Activated CD4-positive, alpha-beta T cell treated with anti-CD3 and anti-CD28 coated beads, Interleukin-2, amount 10 ng/mL, durations not matched to agents 24 days and 14 days (primary cell): ENCODE results near the gene PHF3. TPM values are rescaled to one million over a fixed set of nuclear protein-coding genes. Genes with fewer than 3 reads are reported as not detected.
"Not testable (repeated sequence)": the region's sequence is repeated elsewhere in the genome, so short reads cannot be mapped to it uniquely, and the experiment has no call there.

Experiments used
- DNase-seq: peaks from one replicate; pipeline ENCODE4 v3.0.0; 2022
- H3K27ac Mint-ChIP-seq: one replicate; pipeline ENCODE4 v1.8.0; 2022; ENCODE audit warnings: mild to moderate bottlenecking, mixed read lengths
- H3K27me3 Mint-ChIP-seq: one replicate; pipeline ENCODE4 v1.8.0; 2022; ENCODE audit warnings: mixed read lengths
- H3K36me3 Mint-ChIP-seq: one replicate; pipeline ENCODE4 v1.8.0; 2022; ENCODE audit warnings: low read depth, mild to moderate bottlenecking, mixed read lengths
- H3K4me1 Mint-ChIP-seq: one replicate; pipeline ENCODE4 v1.8.0; 2021; ENCODE audit warnings: mixed read lengths
- H3K4me3 Mint-ChIP-seq: one replicate; pipeline ENCODE4 v1.8.0; 2022; ENCODE audit warnings: mild to moderate bottlenecking, moderate library complexity, mixed read lengths
- H3K9me3 Mint-ChIP-seq: one replicate; pipeline ENCODE4 v1.8.0; 2021; ENCODE audit warnings: mixed read lengths
- intact Hi-C: fragments of 100-400 bp; cut with micrococcal nuclease; formaldehyde crosslinking; loops from one replicate; pipeline ENCODE4 v1.15.1; 2023
- total RNA-seq: library from RNA; stranded (reverse); gene quantifications from 2 replicates; pipeline ENCODE4 v1.2.3, GENCODE V29; 2022

Gene PHF3
- total RNA-seq, 1 donor from 2014 or later = 39.1 TPM

DNA sequence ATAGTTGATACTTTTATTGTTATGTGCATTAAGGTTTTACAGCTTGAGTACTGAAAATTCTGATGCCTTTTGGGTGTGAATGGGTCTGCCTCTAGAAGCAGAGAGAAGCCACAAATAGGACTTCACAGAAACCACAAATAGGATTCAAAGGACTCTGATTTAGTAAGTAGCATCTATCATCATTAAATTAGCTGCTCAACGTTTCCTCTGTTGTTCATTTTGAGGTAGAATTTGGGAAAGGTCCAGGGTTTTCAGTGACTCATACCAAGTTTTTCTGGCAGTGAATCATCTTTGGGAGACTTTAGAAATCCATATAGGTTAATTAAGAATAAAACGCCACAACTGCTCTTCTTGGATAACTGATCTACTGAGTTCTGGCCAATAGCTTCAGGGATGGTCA lies 105.1 kb downstream of the PHF3 start:
- no peaks in the 10 kb centered on the region for H3K36me3 Mint-ChIP-seq
- DNase-seq = no peak
- H3K27ac Mint-ChIP-seq = no peak overlapping the region
- H3K27me3 Mint-ChIP-seq = no peaks in the 10 kb centered on the region
- H3K4me1 Mint-ChIP-seq = no peaks in the 10 kb centered on the region
- intact Hi-C loops = no loop called here
- no peak overlapping the region for H3K4me3 Mint-ChIP-seq
- peaks cover under 1% of the 10 kb centered on the region for H3K9me3 Mint-ChIP-seq

DNA sequence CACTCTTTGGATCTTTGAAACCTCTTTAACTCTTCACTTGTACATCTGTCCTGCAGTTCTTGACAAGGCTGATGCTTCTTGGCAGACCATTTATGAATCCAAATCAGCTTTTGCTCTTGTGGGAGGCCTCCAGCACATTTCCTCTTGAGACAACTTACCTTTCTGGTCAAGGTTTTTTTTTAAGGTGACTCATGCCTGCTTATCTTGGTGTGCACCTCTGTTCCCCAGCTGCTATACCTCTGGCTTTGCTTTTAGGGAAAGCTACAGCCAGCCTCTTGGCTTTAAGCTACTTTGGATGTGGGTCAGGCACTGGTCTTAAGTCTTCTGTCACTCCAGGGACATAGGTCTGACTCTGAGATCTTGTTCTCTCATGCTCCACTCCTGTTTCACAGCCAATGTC lies 106.5 kb downstream of the PHF3 start:
- Mint-ChIP-seq H3K4me3 (no peak overlapping the region), H3K27ac (no peak overlapping the region), H3K9me3 (no peaks in the 10 kb centered on the region)

DNA sequence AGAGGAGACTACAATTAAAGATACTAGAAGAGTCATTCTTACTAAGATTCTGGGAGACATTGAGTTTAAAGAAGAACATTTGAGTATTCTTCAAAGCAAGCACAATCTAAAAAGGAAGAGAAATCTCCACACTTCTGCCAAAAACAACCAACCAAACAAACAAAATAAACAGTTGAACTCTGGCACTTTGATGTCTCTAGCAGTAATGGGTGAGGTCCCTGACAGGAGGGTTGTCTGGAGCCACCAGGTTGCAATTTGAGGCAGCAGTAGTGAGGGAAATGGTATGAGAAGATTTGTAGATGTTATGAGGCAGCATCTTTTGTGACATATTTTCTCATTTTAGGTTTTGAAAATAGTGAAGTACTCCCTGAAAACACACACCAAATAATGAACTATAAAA lies 108.1 kb downstream of the PHF3 start:
- Mint-ChIP-seq H3K27ac (no peak overlapping the region), H3K27me3 (peaks cover 2% of the 10 kb centered on the region), H3K9me3 (peaks cover 3% of the 10 kb centered on the region), H3K36me3 (no peaks in the 10 kb centered on the region), H3K4me3 (no peak overlapping the region), H3K4me1 (no peaks in the 10 kb centered on the region)
- intact Hi-C loops = no loop called here
- no peak for DNase-seq

More for the DNA sequence above, 106.5 kb downstream of the PHF3 start:
- intact Hi-C loops = no loop called here
- no peak for DNase-seq
- Mint-ChIP-seq H3K4me1 (no peaks in the 10 kb centered on the region), H3K27me3 (peaks cover 2% of the 10 kb centered on the region), H3K36me3 (no peaks in the 10 kb centered on the region)

DNA sequence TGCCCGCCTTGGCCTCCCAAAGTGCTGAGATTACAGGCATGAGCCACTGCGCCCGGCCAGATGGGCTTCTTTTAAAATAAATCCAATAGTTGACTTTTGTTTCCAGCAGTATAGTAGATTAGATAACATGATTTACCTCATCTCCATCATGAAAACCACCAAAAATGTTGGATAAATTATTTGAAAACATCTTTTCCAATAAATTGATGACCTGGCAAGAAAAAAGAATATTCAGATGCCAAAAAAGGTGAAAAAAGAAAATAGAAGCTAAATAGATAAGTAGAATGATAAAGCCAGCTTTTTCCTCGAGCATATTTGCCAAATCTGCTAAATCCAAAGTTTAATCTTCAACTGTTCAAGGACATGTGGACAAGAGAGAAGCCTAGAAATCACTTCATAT lies 109.2 kb downstream of the PHF3 start:
- intact Hi-C loops = no loop called here
- Mint-ChIP-seq H3K4me1 (no peaks in the 10 kb centered on the region), H3K27me3 (peaks cover 2% of the 10 kb centered on the region), H3K36me3 (no peaks in the 10 kb centered on the region), H3K4me3 (no peak overlapping the region), H3K27ac (no peak overlapping the region), H3K9me3 (peaks cover 3% of the 10 kb centered on the region)
- no peak for DNase-seq

DNA sequence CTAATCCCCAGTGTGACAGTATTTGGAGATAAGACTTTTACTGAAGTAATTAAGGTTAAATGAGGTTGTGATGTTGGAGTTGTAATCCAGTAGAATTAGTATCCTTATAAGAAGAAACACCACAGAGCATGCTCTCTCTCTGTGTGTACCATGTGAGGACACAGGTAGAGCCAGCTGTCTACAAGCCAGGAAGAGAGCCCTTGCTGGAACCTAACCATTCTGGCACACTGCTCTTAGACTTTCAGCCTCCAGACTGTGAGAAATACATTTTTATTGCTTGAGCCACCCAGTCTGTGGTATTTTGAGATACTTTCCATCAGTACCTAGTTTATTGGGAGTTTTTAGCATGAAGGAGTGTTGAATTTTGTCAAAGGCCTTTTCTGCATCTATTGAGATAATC lies 110.2 kb downstream of the PHF3 start:
- no peak overlapping the region for H3K4me3 Mint-ChIP-seq
- intact Hi-C loops = no loop called here

DNA sequence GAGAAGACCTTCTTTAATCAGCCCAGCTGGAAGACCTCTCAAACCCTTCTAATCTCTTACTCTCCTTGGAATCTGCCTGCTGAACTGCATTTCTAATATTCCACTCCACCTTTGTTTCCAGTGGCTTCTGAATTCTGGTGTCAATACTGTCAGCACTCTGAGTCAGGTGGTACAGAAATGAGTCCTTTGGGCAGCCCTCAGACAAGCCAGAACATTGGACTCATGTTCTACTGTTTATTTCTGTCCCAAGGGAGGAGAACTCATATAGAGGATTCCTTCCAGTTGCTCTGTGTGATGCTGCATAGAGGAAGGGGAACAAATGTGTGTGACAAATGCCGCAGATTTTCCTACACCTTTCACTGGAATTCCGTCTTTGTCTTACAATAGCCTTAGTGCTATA lies 114.8 kb downstream of the PHF3 start:
- Mint-ChIP-seq H3K27me3 (peaks cover 2% of the 10 kb centered on the region), H3K36me3 (no peaks in the 10 kb centered on the region), H3K27ac (no peak overlapping the region), H3K4me3 (no peak overlapping the region), H3K9me3 (peaks cover 3% of the 10 kb centered on the region), H3K4me1 (no peaks in the 10 kb centered on the region)
- intact Hi-C loops = no loop called here
- no peak for DNase-seq

More for the DNA sequence above, 110.2 kb downstream of the PHF3 start:
- Mint-ChIP-seq H3K27me3 (peaks cover 2% of the 10 kb centered on the region), H3K27ac (no peak overlapping the region), H3K9me3 (peaks cover 3% of the 10 kb centered on the region), H3K36me3 (no peaks in the 10 kb centered on the region), H3K4me1 (no peaks in the 10 kb centered on the region)
- no peak for DNase-seq

DNA sequence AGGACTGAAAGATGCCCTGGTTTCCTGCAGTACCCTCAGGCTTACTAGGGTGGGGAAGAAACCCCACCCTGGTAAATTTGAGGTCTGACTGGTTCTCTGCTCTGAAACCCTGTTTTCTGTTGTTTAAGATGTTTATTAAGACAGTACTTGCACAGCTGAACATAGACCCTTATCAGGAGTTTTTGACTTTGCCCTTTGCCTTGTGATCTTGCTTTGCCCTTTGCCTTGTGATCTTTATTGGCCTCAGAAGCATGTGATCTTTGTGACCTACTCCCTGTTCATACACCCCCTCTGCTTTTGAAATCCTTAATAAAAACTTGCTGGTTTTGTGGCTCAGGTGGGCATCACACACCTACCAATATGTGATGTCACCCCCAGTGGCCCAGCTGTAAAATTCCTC lies 121.7 kb downstream of the PHF3 start:
- DNase-seq, H3K36me3 Mint-ChIP-seq, H3K4me3 Mint-ChIP-seq, H3K27me3 Mint-ChIP-seq, intact Hi-C loops, H3K9me3 Mint-ChIP-seq, H3K4me1 Mint-ChIP-seq, H3K27ac Mint-ChIP-seq: not testable (repeated sequence)

DNA sequence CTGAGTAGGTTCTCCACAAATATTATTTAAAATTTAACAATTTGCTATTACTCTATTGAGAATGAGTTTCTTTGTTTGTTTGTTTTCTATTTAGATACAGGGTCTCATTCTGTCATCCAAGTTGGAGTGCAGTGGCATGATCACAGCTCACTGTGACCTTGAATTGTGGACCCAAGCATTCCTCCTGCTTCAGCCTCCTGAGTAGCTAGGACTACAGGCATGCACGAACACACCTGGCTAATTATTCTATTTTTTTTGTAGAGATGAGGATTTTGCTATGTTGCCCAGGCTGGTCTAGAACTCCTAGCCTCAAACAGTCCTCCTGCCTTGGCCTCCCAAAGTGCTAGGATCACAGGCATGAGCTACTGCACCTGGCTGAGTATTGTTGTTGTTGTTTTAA lies 122.2 kb downstream of the PHF3 start:
- Mint-ChIP-seq H3K27ac (no peak overlapping the region), H3K36me3 (no peaks in the 10 kb centered on the region), H3K27me3 (peaks cover 4% of the 10 kb centered on the region), H3K4me1 (no peaks in the 10 kb centered on the region), H3K4me3 (no peak overlapping the region), H3K9me3 (no peaks in the 10 kb centered on the region)
- intact Hi-C loops = no loop called here
- DNase-seq = no peak

DNA sequence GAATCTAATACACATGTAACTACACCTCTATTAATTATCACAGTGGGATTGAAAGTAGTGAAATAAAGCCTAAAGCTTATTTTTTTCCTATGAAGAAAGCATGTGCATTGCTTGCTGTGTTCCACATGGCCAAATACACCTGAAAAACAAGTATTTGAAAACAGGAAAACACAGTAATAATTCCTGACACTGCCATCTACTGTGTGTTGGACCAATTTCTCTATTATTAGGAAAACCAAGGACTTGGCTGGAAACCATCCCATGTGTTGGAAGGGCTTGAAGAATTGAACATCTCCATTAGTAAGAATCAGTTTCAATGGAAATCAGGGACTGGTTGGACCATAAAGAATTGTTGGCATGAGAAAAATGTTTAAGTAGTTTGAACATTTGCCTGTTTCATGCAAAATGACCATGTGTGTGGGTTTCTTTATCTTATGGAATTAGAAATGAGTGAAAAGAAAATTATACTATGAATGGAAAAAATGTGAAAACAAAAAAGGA lies 124.1 kb downstream of the PHF3 start:
- no peak for DNase-seq
- Mint-ChIP-seq H3K4me3 (no peak overlapping the region), H3K9me3 (no peaks in the 10 kb centered on the region), H3K27ac (no peak overlapping the region), H3K36me3 (no peaks in the 10 kb centered on the region), H3K4me1 (no peaks in the 10 kb centered on the region), H3K27me3 (peaks cover 7% of the 10 kb centered on the region)
- intact Hi-C loops = no loop called here

DNA sequence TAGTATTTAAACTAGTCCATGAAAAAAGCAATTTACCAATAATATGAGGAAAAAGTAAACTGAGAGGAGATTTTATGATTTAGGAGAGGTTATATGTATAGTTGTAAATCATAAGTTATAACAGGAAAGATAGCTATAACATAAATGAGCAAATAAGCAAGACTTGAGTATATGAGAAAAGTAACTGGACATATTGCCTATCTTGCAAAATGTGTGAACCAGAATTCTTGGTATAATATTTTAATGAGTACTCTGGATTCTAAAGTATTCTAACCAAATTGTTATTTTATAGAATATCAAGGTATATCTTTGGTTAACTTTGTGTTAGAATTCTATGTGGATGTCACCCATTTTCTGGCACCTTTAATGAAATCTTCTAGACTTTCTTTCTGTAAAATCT lies 124.6 kb downstream of the PHF3 start:
- no peak for DNase-seq
- intact Hi-C loops = no loop called here
- H3K36me3 Mint-ChIP-seq = no peaks in the 10 kb centered on the region
- H3K27me3 Mint-ChIP-seq = peaks cover 7% of the 10 kb centered on the region
- no peaks in the 10 kb centered on the region for H3K9me3 Mint-ChIP-seq
- H3K4me3 Mint-ChIP-seq = no peak overlapping the region
- no peak overlapping the region for H3K27ac Mint-ChIP-seq
- no peaks in the 10 kb centered on the region for H3K4me1 Mint-ChIP-seq

DNA sequence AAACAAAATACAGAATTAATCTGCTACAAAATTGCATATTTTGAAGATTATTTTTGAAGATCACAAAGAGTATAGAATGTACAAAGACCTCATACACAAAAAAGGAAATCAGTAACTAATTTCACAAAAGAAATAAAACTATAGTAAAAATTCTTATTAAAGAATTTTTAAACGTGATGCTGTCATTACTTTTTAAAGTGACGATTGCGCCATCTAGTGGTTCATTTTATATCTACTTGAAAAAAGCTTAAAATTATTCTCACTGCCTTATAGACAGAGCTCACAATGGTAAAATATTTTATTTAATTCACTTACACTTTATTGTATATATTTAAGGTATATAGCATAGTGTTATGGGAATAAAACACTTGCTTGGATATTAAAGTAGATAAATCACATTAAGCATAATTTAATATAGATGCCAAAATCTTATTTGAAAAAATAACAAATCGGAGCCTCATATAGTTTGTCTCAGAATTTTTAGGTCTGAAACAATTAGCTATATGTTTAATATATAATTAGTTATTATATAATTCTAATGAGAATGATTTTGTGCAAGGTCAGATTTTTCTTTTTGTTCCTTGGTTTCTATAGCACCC lies 128.8 kb downstream of the PHF3 start:
- no peak overlapping the region for H3K4me3 Mint-ChIP-seq
- peaks cover 14% of the 10 kb centered on the region for H3K27me3 Mint-ChIP-seq
- H3K36me3 Mint-ChIP-seq = no peaks in the 10 kb centered on the region
- no peak overlapping the region for H3K27ac Mint-ChIP-seq
- intact Hi-C loops = loop anchor here (1.0 kb wide), 3 partner anchors 166 to 412 kb away; no protein-coding TSS in a partner anchor
- peak; percentile 63 for DNase-seq
- no peaks in the 10 kb centered on the region for H3K9me3 Mint-ChIP-seq
- H3K4me1 Mint-ChIP-seq = no peaks in the 10 kb centered on the region

Other genes with a start within 250 kb of the PHF3 start
- 71.3 and 71.9 TPM in 2 replicates for gene PTP4A1, start 63.3 kb upstream of the PHF3 start, total RNA-seq